ENCODE results near the gene OR51D1. TPM values are rescaled to one million over a fixed set of nuclear protein-coding genes. Genes with fewer than 3 reads are reported as not detected.

The OR51D1 gene
- total RNA-seq, 2 donors from 2014 or later: not detected

DNA sequence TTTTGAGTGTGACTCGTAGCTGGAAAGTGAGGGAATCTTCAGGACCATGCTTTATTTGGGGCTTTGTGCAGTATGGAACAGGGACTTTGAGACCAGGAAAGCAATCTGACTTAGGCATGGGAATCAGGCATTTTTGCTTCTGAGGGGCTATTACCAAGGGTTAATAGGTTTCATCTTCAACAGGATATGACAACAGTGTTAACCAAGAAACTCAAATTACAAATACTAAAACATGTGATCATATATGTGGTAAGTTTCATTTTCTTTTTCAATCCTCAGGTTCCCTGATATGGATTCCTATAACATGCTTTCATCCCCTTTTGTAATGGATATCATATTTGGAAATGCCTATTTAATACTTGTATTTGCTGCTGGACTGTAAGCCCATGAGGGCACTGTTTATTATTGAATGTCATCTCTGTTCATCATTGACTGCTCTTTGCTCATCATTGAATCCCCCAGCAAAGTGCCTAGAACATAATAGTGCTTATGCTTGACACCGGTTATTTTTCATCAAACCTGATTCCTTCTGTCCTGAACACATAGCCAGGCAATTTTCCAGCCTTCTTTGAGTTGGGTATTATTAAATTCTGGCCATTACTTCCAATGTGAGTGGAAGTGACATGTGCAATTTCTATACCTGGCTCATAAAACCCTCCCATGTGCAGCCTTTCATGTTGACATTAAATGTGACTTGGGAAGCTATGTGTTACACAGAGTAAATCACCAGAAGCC lies 17.5 kb downstream of the OR51D1 start:
- intact Hi-C loops (cut with DNase I): no loop called here
- 65 to 76% methylated on average over 2 of the region's 2 CpGs for WGBS, 2 donors
- no peak for ATAC-seq
- no peak for DNase-seq
- no peaks in the 10 kb centered on the region for H3K9me3 ChIP-seq
- TF ChIP-seq, protein P1, sequence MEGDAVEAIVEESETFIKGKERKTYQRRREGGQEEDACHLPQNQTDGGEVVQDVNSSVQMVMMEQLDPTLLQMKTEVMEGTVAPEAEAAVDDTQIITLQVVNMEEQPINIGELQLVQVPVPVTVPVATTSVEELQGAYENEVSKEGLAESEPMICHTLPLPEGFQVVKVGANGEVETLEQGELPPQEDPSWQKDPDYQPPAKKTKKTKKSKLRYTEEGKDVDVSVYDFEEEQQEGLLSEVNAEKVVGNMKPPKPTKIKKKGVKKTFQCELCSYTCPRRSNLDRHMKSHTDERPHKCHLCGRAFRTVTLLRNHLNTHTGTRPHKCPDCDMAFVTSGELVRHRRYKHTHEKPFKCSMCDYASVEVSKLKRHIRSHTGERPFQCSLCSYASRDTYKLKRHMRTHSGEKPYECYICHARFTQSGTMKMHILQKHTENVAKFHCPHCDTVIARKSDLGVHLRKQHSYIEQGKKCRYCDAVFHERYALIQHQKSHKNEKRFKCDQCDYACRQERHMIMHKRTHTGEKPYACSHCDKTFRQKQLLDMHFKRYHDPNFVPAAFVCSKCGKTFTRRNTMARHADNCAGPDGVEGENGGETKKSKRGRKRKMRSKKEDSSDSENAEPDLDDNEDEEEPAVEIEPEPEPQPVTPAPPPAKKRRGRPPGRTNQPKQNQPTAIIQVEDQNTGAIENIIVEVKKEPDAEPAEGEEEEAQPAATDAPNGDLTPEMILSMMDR (IDR thresholded peaks at IDR 0.05): no peak
- no peak for TF ChIP-seq POLR2A (IDR thresholded peaks at IDR 0.05)
- no peak overlapping the region for H3K4me3 ChIP-seq
- no peaks in the 10 kb centered on the region for H3K27me3 ChIP-seq
- H3K36me3 ChIP-seq (replicated peaks in 1 of 2; ENCODE audit: insufficient read depth in 1 of 2, low read depth in 2 of 2): no peaks in the 10 kb centered on the region
- H3K4me1 ChIP-seq: no peaks in the 10 kb centered on the region
- no peak overlapping the region for H3K27ac ChIP-seq

GRCh38 chr11:4658629-4659445 lies 21.6 kb downstream of the OR51D1 start:
- H3K4me1 ChIP-seq: no peaks in the 10 kb centered on the region
- intact Hi-C loops (cut with DNase I): no loop called here
- H3K27me3 ChIP-seq: no peaks in the 10 kb centered on the region
- 49 to 74% methylated on average over 5 of the region's 5 CpGs for WGBS, 2 donors
- TF ChIP-seq, protein P1 (IDR thresholded peaks at IDR 0.05): no peak
- no peak for TF ChIP-seq POLR2A (IDR thresholded peaks at IDR 0.05)
- ATAC-seq (no peak), DNase-seq (no peak)
- H3K36me3 ChIP-seq (replicated peaks in 1 of 2; ENCODE audit: insufficient read depth in 1 of 2, low read depth in 2 of 2): no peaks in the 10 kb centered on the region
- H3K4me3 ChIP-seq: no peak overlapping the region
- no peaks in the 10 kb centered on the region for H3K9me3 ChIP-seq
- no peak overlapping the region for H3K27ac ChIP-seq

DNA sequence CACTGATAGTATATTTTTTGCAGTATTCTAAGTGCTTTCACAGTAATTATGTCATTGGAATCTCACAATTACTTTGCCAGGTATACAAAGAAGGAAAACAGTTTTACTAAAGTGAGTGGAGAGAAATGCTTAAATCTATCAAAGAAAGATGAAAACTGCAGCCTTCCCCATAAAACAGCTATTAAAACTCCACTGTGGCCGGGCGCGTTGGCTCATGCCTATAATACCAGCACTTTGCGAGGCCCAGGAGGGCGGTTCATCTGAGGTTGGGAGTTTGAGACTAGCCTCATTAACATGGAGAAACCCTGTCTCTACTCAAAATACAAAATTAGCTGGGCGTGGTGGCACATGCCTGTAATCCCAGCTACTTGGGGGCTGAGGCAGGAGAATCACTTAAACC lies 25.6 kb downstream of the OR51D1 start:
- no peak for TF ChIP-seq POLR2A (IDR thresholded peaks at IDR 0.05)
- TF ChIP-seq, protein P1 (IDR thresholded peaks at IDR 0.05): no peak

GRCh38 chr11:4664183-4664582 lies 26.9 kb downstream of the OR51D1 start:
- Histone ChIP-seq H3K4me1 (no peaks in the 10 kb centered on the region), H3K9me3 (no peaks in the 10 kb centered on the region), H3K27me3 (no peaks in the 10 kb centered on the region), H3K4me3 (no peak overlapping the region), H3K36me3 (replicated peaks in 1 of 2; ENCODE audit: insufficient read depth in 1 of 2, low read depth in 2 of 2) (no peaks in the 10 kb centered on the region), H3K27ac (no peak overlapping the region)
- intact Hi-C loops (cut with DNase I): no loop called here
- DNase-seq (no peak), ATAC-seq (no peak)
- 71 to 82% methylated on average over 3 of the region's 3 CpGs for WGBS, 2 donors
- no peak for TF ChIP-seq POLR2A (IDR thresholded peaks at IDR 0.05)
- TF ChIP-seq, protein P1 (IDR thresholded peaks at IDR 0.05): no peak

More for the DNA sequence above, 25.6 kb downstream of the OR51D1 start:
- ATAC-seq (no peak), DNase-seq (no peak)
- Histone ChIP-seq H3K36me3 (replicated peaks in 1 of 2; ENCODE audit: insufficient read depth in 1 of 2, low read depth in 2 of 2) (no peaks in the 10 kb centered on the region), H3K4me3 (no peak overlapping the region), H3K9me3 (no peaks in the 10 kb centered on the region), H3K27me3 (no peaks in the 10 kb centered on the region), H3K27ac (no peak overlapping the region), H3K4me1 (no peaks in the 10 kb centered on the region)
- intact Hi-C loops (cut with DNase I): no loop called here
- WGBS, 2 donors: 86 to 87% methylated on average over 6 of the region's 6 CpGs

Data from body of pancreas (tissue), 4 donors.